MM.1S (cell line): ENCODE results near the gene ATP13A3.

Experiments used
- DNase-seq: peaks from one replicate; pipeline ENCODE4 v3.0.0-alpha.2; 2015
- H2AFZ ChIP-seq: fragments of 300-600 bp; sonication (generic); 2 replicates; pipeline ENCODE4 v1.6.0; 2016; ENCODE audit warnings: antibody characterized with exemption, low read length
- H3F3A ChIP-seq: fragments of 300-600 bp; sonication (generic); 2 replicates; pipeline ENCODE4 v1.6.1; 2016; ENCODE audit warnings: mild to moderate bottlenecking, antibody characterized with exemption, low read length, moderate library complexity, mixed read lengths; ENCODE audit not compliant: insufficient read depth
- H3K27ac ChIP-seq: fragments of 300-600 bp; sonication (generic); 2 replicates; pipeline ENCODE4 v1.5.1; 2016; ENCODE audit warnings: mild to moderate bottlenecking, low read length
- H3K27me3 ChIP-seq: fragments of 300-600 bp; sonication (generic); replicated peaks from 2 replicates; pipeline ENCODE4 v1.6.0; 2016; ENCODE audit warnings: low read length; ENCODE audit not compliant: insufficient read depth
- H3K36me3 ChIP-seq: fragments of 300-600 bp; sonication (generic); replicated peaks from 2 replicates; pipeline ENCODE4 v1.6.1; 2016; ENCODE audit warnings: mild to moderate bottlenecking, low read length, mixed read lengths; ENCODE audit not compliant: insufficient read depth
- H3K4me1 ChIP-seq: fragments of 300-600 bp; sonication (generic); 2 replicates; pipeline ENCODE4 v1.6.1; 2016; ENCODE audit warnings: low read length, mixed read lengths
- H3K4me2 ChIP-seq: fragments of 300-600 bp; sonication (generic); 2 replicates; pipeline ENCODE4 v1.6.0; 2016; ENCODE audit warnings: low read depth, low read length
- H3K4me3 ChIP-seq: fragments of 300-600 bp; sonication (generic); 2 replicates; pipeline ENCODE4 v1.5.1; 2016; ENCODE audit warnings: low read length, mixed read lengths
- H3K79me2 ChIP-seq: fragments of 300-600 bp; sonication (generic); 2 replicates; pipeline ENCODE4 v1.6.1; 2016; ENCODE audit warnings: mixed run types, low read length, mixed read lengths
- H3K9ac ChIP-seq: fragments of 300-600 bp; sonication (generic); 2 replicates; pipeline ENCODE4 v1.6.1; 2016; ENCODE audit warnings: low read length, mixed read lengths
- H3K9me2 ChIP-seq: fragments of 300-600 bp; sonication (generic); replicated peaks from 2 replicates; pipeline ENCODE4 v1.6.1; 2016; ENCODE audit warnings: mild to moderate bottlenecking, low read length, mixed read lengths; ENCODE audit not compliant: insufficient read depth
- H3K9me3 ChIP-seq: fragments of 300-600 bp; sonication (generic); replicated peaks from 2 replicates; pipeline ENCODE4 v1.6.1; 2016; ENCODE audit warnings: mild to moderate bottlenecking, low read length, mixed read lengths; ENCODE audit not compliant: insufficient read depth
- H4K20me1 ChIP-seq: fragments of 300-600 bp; sonication (generic); 2 replicates; pipeline ENCODE4 v1.6.1; 2016; ENCODE audit warnings: mild to moderate bottlenecking, low read length, moderate library complexity, mixed read lengths; ENCODE audit not compliant: insufficient read depth
- EZH2 ChIP-seq: fragments of 300-600 bp; sonication (generic); optimal IDR thresholded peaks from 2 replicates; pipeline ENCODE3; 2017; ENCODE audit warnings: low read depth, mild to moderate bottlenecking, antibody characterized with exemption, low read length, mixed read lengths
- EZH2phosphoT487 ChIP-seq: fragments of 300-600 bp; sonication (generic); IDR thresholded peaks from 2 replicates; pipeline ENCODE4 v1.6.1; 2018; ENCODE audit warnings: antibody characterized with exemption, low read length
- TF ChIP-seq, protein P1 (sequence below): fragments of 300-600 bp; sonication (generic); IDR thresholded peaks from 2 replicates; pipeline ENCODE4 v1.5.1; 2016; ENCODE audit warnings: antibody characterized with exemption, low read length, mixed read lengths

The ATP13A3 gene

DNA sequence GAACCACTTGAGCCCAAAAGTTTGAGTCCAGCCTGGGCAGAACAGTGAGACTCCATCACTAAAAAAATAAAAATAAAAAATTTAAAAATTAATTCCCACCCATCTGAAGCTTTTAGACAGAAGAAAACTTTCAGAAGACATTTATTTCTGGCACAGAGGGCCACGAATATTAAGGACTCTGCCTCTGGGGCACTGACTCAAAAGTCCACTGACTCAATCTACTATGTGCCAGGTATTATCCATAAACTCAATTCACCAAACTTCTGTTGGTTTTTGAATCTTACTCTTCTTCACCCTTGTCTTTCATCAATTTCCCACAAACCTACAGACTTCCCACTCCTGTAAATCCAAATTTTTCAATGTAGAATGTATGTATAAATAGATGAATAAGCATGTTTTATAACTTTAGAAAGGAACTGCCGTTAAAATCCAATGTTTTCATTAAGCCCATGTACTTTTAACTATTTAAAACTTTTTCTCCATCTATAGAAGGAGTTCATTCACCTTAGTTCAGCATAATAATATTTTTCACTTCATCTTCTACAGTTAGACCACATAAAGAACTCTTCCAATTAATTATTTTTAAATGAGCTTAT lies 19.9 kb downstream of the ATP13A3 start:
- Histone ChIP-seq H3F3A (0 out of 2 replicates have a peak, but pooled peaks cover 4% of the 10 kb centered on the region), H3K4me1 (no peaks in the 10 kb centered on the region), H3K9ac (no peak overlapping the region; the same call in 1 of the 2 replicates), H3K4me3 (no peak overlapping the region), H3K79me2 (peaks cover 96% of the 10 kb centered on the region), H3K4me2 (no peak overlapping the region), H4K20me1 (peaks cover 10% of the 10 kb centered on the region; the same call in 1 of the 2 replicates), H3K9me2 (no peaks in the 10 kb centered on the region), H2AFZ (no peak overlapping the region), H3K36me3 (no peaks in the 10 kb centered on the region), H3K27ac (no peak overlapping the region), H3K9me3 (no peaks in the 10 kb centered on the region), H3K27me3 (no peaks in the 10 kb centered on the region)
- TF ChIP-seq EZH2phosphoT487 (no peak), EZH2 (no peak)
- TF ChIP-seq, protein P1, sequence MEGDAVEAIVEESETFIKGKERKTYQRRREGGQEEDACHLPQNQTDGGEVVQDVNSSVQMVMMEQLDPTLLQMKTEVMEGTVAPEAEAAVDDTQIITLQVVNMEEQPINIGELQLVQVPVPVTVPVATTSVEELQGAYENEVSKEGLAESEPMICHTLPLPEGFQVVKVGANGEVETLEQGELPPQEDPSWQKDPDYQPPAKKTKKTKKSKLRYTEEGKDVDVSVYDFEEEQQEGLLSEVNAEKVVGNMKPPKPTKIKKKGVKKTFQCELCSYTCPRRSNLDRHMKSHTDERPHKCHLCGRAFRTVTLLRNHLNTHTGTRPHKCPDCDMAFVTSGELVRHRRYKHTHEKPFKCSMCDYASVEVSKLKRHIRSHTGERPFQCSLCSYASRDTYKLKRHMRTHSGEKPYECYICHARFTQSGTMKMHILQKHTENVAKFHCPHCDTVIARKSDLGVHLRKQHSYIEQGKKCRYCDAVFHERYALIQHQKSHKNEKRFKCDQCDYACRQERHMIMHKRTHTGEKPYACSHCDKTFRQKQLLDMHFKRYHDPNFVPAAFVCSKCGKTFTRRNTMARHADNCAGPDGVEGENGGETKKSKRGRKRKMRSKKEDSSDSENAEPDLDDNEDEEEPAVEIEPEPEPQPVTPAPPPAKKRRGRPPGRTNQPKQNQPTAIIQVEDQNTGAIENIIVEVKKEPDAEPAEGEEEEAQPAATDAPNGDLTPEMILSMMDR = no peak
- DNase-seq = no peak

DNA sequence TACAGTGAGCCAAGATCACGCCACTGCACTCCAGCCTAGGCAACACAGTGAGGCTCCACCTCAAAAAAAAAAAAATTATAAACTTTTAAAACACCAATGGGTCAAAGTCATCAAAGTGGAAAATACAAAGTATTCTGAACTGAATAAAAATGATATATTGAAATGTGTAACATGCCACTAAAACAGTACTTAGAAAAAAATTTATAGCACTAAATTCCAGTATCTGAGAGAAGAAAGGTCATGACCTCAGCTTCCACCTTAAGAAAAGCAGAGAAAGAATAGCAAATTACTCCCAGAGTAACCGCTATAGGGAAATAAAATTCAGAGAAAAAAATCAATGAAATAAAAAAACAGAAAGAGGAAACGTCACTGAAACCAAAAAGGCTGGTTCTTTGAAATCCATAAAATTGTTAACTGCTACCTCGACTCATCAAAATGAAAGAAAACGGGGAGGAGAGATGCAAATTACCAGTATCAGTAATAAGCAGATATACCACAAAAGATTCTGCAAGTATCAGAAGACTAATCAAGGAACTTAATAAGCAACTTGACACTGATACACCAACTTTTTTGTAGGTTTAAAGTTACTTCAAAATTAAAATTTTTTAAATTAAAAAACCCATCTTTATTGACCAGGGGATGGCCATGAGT lies 20.8 kb downstream of the ATP13A3 start:
- DNase-seq = no peak
- Histone ChIP-seq H3K4me2 (no peak overlapping the region), H2AFZ (no peak overlapping the region), H3K4me3 (no peak overlapping the region), H3K27me3 (no peaks in the 10 kb centered on the region), H3K9me2 (no peaks in the 10 kb centered on the region), H4K20me1 (peaks cover 7% of the 10 kb centered on the region; the same call in 1 of the 2 replicates), H3K9me3 (no peaks in the 10 kb centered on the region), H3K4me1 (no peaks in the 10 kb centered on the region), H3K36me3 (no peaks in the 10 kb centered on the region; the same call in 1 of the 2 replicates), H3K27ac (no peak overlapping the region), H3K9ac (no peak overlapping the region), H3K79me2 (peaks cover 90% of the 10 kb centered on the region), H3F3A (0 out of 2 replicates have a peak, but pooled peaks cover 4% of the 10 kb centered on the region)
- TF ChIP-seq, protein P1 = no peak
- TF ChIP-seq EZH2phosphoT487 (no peak), EZH2 (no peak)

DNA sequence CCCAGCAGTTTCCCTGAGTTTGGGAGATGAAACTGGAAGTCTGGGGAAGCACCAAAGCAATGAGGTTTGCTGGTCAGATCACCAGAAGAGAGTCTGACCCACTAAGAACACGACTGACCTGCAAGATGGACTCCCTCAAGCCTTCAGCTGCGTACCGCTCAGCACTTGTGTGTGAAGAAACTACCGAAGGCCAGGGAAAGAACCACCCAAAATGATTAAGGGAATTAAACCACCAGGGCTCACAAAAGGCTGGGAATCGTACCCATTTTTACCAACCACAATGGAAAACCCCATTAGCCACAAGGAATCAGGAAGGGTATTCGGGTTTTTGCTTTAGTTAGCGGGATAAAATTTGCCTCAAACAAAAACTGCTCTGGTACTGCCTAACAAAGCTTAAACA lies 21.6 kb downstream of the ATP13A3 start:
- no peak for DNase-seq
- no peak overlapping the region for H3K4me2 ChIP-seq
- peaks cover 7% of the 10 kb centered on the region; the same call in 1 of the 2 replicates for H4K20me1 ChIP-seq
- H3K27ac ChIP-seq = no peak overlapping the region
- no peaks in the 10 kb centered on the region for H3K27me3 ChIP-seq
- H3F3A ChIP-seq = 0 out of 2 replicates have a peak, but pooled peaks cover 4% of the 10 kb centered on the region
- TF ChIP-seq, protein P1 = no peak
- no peak for TF ChIP-seq EZH2phosphoT487
- no peak for TF ChIP-seq EZH2
- H3K9me3 ChIP-seq = no peaks in the 10 kb centered on the region
- no peaks in the 10 kb centered on the region; the same call in 1 of the 2 replicates for H3K36me3 ChIP-seq
- no peaks in the 10 kb centered on the region for H3K4me1 ChIP-seq
- peaks cover 82% of the 10 kb centered on the region for H3K79me2 ChIP-seq
- H3K9ac ChIP-seq = no peak overlapping the region
- H2AFZ ChIP-seq = no peak overlapping the region
- H3K9me2 ChIP-seq = no peaks in the 10 kb centered on the region
- H3K4me3 ChIP-seq = no peak overlapping the region
